ENCODE results near the gene STK25. TPM values are rescaled to one million over a fixed set of nuclear protein-coding genes. Genes with fewer than 3 reads are reported as not detected.
A peak's percentile ranks its signal among the peaks of the same experiment; 100 is the strongest.

Gene STK25
- total RNA-seq, 1 donor from 2014 or later, result 192 TPM

- Mint-ChIP-seq H3K9me3 (peaks cover 5% of the 10 kb centered on the region), H3K27me3 (ENCODE audit: low read depth) (peaks cover 2% of the 10 kb centered on the region), H3K27ac (no peak overlapping the region), H3K4me3 (no peak overlapping the region), H3K4me1 (no peaks in the 10 kb centered on the region), H3K36me3 (no peaks in the 10 kb centered on the region)
- no peak for DNase-seq (ENCODE audit: low spot score in 2 of 2, unreplicated experiment in 2 of 2)
- TF ChIP-seq CTCF (IDR thresholded peaks at IDR 0.05; ENCODE audit: unreplicated experiment), result no peak
Measured at GRCh38 chr2:241517297-241517696, 8.9 kb upstream of the STK25 start.

- DNase-seq (ENCODE audit: low spot score in 2 of 2, unreplicated experiment in 2 of 2), result no peak
- no peak for TF ChIP-seq CTCF (IDR thresholded peaks at IDR 0.05; ENCODE audit: unreplicated experiment)
- Mint-ChIP-seq H3K4me1 (no peaks in the 10 kb centered on the region), H3K27ac (no peak overlapping the region), H3K27me3 (ENCODE audit: low read depth) (peaks cover 2% of the 10 kb centered on the region), H3K36me3 (no peaks in the 10 kb centered on the region), H3K9me3 (peaks cover 5% of the 10 kb centered on the region), H3K4me3 (no peak overlapping the region)
Measured at GRCh38 chr2:241516520-241516965, 8.2 kb upstream of the STK25 start.

- no peak for TF ChIP-seq CTCF (IDR thresholded peaks at IDR 0.05; ENCODE audit: unreplicated experiment)
- Mint-ChIP-seq H3K4me1 (no peaks in the 10 kb centered on the region), H3K9me3 (peaks cover 5% of the 10 kb centered on the region), H3K27me3 (ENCODE audit: low read depth) (peaks cover 2% of the 10 kb centered on the region), H3K4me3 (no peak overlapping the region), H3K27ac (peak overlapping the region; percentile 69), H3K36me3 (no peaks in the 10 kb centered on the region)
- no peak for DNase-seq (ENCODE audit: low spot score in 2 of 2, unreplicated experiment in 2 of 2)
Measured at GRCh38 chr2:241514986-241515737, 6.8 kb upstream of the STK25 start.

GRCh38 chr2:241514553-241514952 is 6.2 kb upstream of the STK25 start:
- no peak overlapping the region for H3K4me3 Mint-ChIP-seq
- H3K36me3 Mint-ChIP-seq, result no peaks in the 10 kb centered on the region
- no peak overlapping the region for H3K27ac Mint-ChIP-seq
- H3K9me3 Mint-ChIP-seq, result peaks cover 5% of the 10 kb centered on the region
- no peaks in the 10 kb centered on the region for H3K27me3 Mint-ChIP-seq (ENCODE audit: low read depth)
- peaks cover 3% of the 10 kb centered on the region for H3K4me1 Mint-ChIP-seq
- no peak for DNase-seq (ENCODE audit: low spot score in 2 of 2, unreplicated experiment in 2 of 2)
- no peak for TF ChIP-seq CTCF (IDR thresholded peaks at IDR 0.05; ENCODE audit: unreplicated experiment)

GRCh38 chr2:241511091-241511741 is 2.8 kb upstream of the STK25 start:
- TF ChIP-seq CTCF (IDR thresholded peaks at IDR 0.05; ENCODE audit: unreplicated experiment), result no peak
- Mint-ChIP-seq H3K4me1 (peaks cover 21% of the 10 kb centered on the region), H3K4me3 (no peak overlapping the region)

More at GRCh38 chr2:241511091-241511741, 2.8 kb upstream of the STK25 start:
- H3K27me3 Mint-ChIP-seq (ENCODE audit: low read depth), result no peaks in the 10 kb centered on the region
- no peaks in the 10 kb centered on the region for H3K9me3 Mint-ChIP-seq
- no peaks in the 10 kb centered on the region for H3K36me3 Mint-ChIP-seq
- H3K27ac Mint-ChIP-seq, result no peak overlapping the region
- DNase-seq (ENCODE audit: low spot score in 2 of 2, unreplicated experiment in 2 of 2), result no peak
